MM.1S (cell line): ENCODE results near the gene FOXP1.

Experiments used
- CTCF ChIP-seq: fragments of 300-600 bp; sonication (generic); IDR thresholded peaks from 2 replicates; pipeline ENCODE4 v1.5.1; 2016; ENCODE audit warnings: antibody characterized with exemption, low read length, mixed read lengths
- EZH2 ChIP-seq: fragments of 300-600 bp; sonication (generic); optimal IDR thresholded peaks from 2 replicates; pipeline ENCODE3; 2017; ENCODE audit warnings: low read depth, mild to moderate bottlenecking, antibody characterized with exemption, low read length, mixed read lengths
- EZH2phosphoT487 ChIP-seq: fragments of 300-600 bp; sonication (generic); IDR thresholded peaks from 2 replicates; pipeline ENCODE4 v1.6.1; 2018; ENCODE audit warnings: antibody characterized with exemption, low read length

DNA sequence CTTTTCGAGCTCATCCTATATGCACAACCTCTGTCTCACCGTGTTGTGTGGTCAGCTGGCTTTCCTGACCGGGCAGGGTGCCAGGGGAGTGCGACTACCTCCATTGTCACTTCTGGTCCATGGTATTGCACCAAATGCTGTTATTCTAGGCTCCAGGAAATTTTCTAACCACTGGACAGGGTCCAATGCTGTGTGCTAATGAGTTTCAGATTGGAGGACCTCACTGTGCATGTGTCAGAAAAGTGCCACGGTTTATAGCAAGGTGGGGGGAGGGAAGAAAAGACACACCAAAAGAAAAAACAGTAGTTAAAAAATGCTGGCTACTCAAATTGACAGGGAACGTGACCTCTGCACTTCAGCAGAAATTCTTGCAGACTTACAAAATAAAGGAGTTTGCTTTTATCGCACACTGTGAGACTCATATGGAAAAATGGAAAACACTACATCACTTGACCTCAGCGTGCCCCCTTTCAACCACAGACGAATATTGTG, 480.1 kb downstream of the FOXP1 start:
- no peak for TF ChIP-seq CTCF
- no peak for TF ChIP-seq EZH2
- TF ChIP-seq EZH2phosphoT487: no peak
